Measurements from ENCODE around the gene FMN1. TPM values are rescaled to one million over a fixed set of nuclear protein-coding genes. Genes with fewer than 3 reads are reported as not detected.

The FMN1 gene
- total RNA-seq, 4 donors from 2014 or later, result 32.6 to 102 (median 63.0) TPM

GRCh38 chr15:33148129-33148751 lies 46.3 kb downstream of the FMN1 start:
- 56 to 66% methylated on average over 6 to 8 of the region's 8 CpGs for WGBS, 2 donors (ENCODE audit: low coverage in 1 of 2)
- Histone ChIP-seq H3K27me3 (no peaks in the 10 kb centered on the region), H3K9me3 (no peaks in the 10 kb centered on the region), H3K4me1 (peaks cover 0 to 10% (median under 1%) of the 10 kb centered on the region in 4 donors), H3K27ac (no peak overlapping the region), H3K4me3 (no peak overlapping the region), H3K36me3 (no peaks in the 10 kb centered on the region)
- no peak for DNase-seq
- TF ChIP-seq POLR2A (IDR thresholded peaks at IDR 0.05), result no peak
- in situ Hi-C loops (cut with MboI; ENCODE audit: low pct_ligation_motif_present in 1 of 4, low pct_unique_long_range_greater_than_20kb in 1 of 4, low sequenced_read_pairs in 3 of 4), result loop anchor here in 1 of 4 donors (25.0 kb wide), 1 partner anchor 486 kb away; no protein-coding TSS in a partner anchor
- intact Hi-C loops (cut with DNase I; ENCODE audit: low total_unique reads), result no loop called here

GRCh38 chr15:33146051-33146450 lies 48.5 kb downstream of the FMN1 start:
- no peaks in the 10 kb centered on the region for H3K36me3 ChIP-seq
- in situ Hi-C loops (cut with MboI; ENCODE audit: low pct_ligation_motif_present in 1 of 4, low pct_unique_long_range_greater_than_20kb in 1 of 4, low sequenced_read_pairs in 3 of 4) (loop anchor here in 1 of 4 donors (25.0 kb wide), 1 partner anchor 484 kb away; no protein-coding TSS in a partner anchor), intact Hi-C loops (cut with DNase I; ENCODE audit: low total_unique reads) (no loop called here)
- DNase-seq, result no peak
- no peak overlapping the region for H3K4me3 ChIP-seq
- H3K4me1 ChIP-seq, result peaks cover 0 to 16% (median 4%) of the 10 kb centered on the region in 4 donors
- H3K9me3 ChIP-seq, result no peaks in the 10 kb centered on the region
- H3K27me3 ChIP-seq, result no peaks in the 10 kb centered on the region
- H3K27ac ChIP-seq, result no peak overlapping the region
- WGBS, 2 donors (ENCODE audit: low coverage in 1 of 2), result 89 to 94% methylated on average over 3 to 7 of the region's 7 CpGs
- no peak for TF ChIP-seq CTCF (IDR thresholded peaks at IDR 0.05)
- no peak for TF ChIP-seq POLR2AphosphoS5 (IDR thresholded peaks at IDR 0.05)
- no peak for TF ChIP-seq EP300 (IDR thresholded peaks at IDR 0.05; ENCODE audit: low read depth)
- no peak for TF ChIP-seq POLR2A (IDR thresholded peaks at IDR 0.05)

GRCh38 chr15:33145447-33145846 lies 49.1 kb downstream of the FMN1 start:
- H3K4me3 ChIP-seq, result no peak overlapping the region
- peaks cover 0 to 13% (median 4%) of the 10 kb centered on the region in 4 donors for H3K4me1 ChIP-seq
- in situ Hi-C loops (cut with MboI; ENCODE audit: low pct_ligation_motif_present in 1 of 4, low pct_unique_long_range_greater_than_20kb in 1 of 4, low sequenced_read_pairs in 3 of 4) (loop anchor here in 1 of 4 donors (25.0 kb wide), 1 partner anchor 483 kb away; no protein-coding TSS in a partner anchor), intact Hi-C loops (cut with DNase I; ENCODE audit: low total_unique reads) (no loop called here)
- no peaks in the 10 kb centered on the region for H3K27me3 ChIP-seq
- WGBS, 2 donors (ENCODE audit: low coverage in 1 of 2), result 91 to 92% methylated on average over 5 to 6 of the region's 6 CpGs
- no peak for TF ChIP-seq POLR2AphosphoS5 (IDR thresholded peaks at IDR 0.05)
- TF ChIP-seq POLR2A (IDR thresholded peaks at IDR 0.05), result no peak
- TF ChIP-seq CTCF (IDR thresholded peaks at IDR 0.05), result no peak
- no peak for TF ChIP-seq EP300 (IDR thresholded peaks at IDR 0.05; ENCODE audit: low read depth)
- H3K36me3 ChIP-seq, result no peaks in the 10 kb centered on the region
- DNase-seq, result no peak
- H3K27ac ChIP-seq, result no peak overlapping the region
- H3K9me3 ChIP-seq, result no peaks in the 10 kb centered on the region

GRCh38 chr15:33142708-33143107 lies 51.8 kb downstream of the FMN1 start:
- intact Hi-C loops (cut with DNase I; ENCODE audit: low total_unique reads) (no loop called here), in situ Hi-C loops (cut with MboI; ENCODE audit: low pct_ligation_motif_present in 1 of 4, low pct_unique_long_range_greater_than_20kb in 1 of 4, low sequenced_read_pairs in 3 of 4) (loop anchor here in 1 of 4 donors (25.0 kb wide), 1 partner anchor 480 kb away; no protein-coding TSS in a partner anchor)
- Histone ChIP-seq H3K9me3 (no peaks in the 10 kb centered on the region), H3K4me1 (peaks cover 0 to 10% (median 4%) of the 10 kb centered on the region in 4 donors), H3K27ac (no peak overlapping the region), H3K36me3 (no peaks in the 10 kb centered on the region), H3K4me3 (no peak overlapping the region), H3K27me3 (no peaks in the 10 kb centered on the region)
- DNase-seq, result no peak
- 32 to 48% methylated on average over 2 of the region's 2 CpGs for WGBS, 2 donors (ENCODE audit: low coverage in 1 of 2)
- no peak for TF ChIP-seq EP300 (IDR thresholded peaks at IDR 0.05; ENCODE audit: low read depth)
- no peak for TF ChIP-seq POLR2A (IDR thresholded peaks at IDR 0.05)
- TF ChIP-seq CTCF (IDR thresholded peaks at IDR 0.05), result no peak
- TF ChIP-seq POLR2AphosphoS5 (IDR thresholded peaks at IDR 0.05), result no peak

Measured in transverse colon (tissue), 4 donors.